ENCODE results near the gene WDR83.

DNA sequence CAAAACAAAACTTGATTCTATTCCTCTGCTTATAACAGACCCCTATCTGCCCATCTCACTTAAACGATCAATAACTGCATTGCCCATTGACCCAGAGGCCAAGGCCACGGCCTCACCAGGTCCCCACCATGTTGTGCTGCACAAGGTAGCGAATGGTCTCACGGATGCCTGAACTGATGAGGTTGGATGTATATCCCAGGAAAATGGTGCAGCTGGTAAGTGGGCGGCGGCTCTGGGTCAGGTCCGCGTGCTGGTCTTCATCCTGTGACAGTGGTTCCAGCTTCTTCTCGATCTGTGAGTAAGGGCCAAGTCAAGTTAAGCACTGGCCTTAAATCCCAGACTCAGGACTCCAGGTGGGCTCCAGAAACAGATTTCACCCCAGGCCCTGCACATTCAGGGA is 13.4 kb downstream of the WDR83 start:
- TF ChIP-seq, protein P1, sequence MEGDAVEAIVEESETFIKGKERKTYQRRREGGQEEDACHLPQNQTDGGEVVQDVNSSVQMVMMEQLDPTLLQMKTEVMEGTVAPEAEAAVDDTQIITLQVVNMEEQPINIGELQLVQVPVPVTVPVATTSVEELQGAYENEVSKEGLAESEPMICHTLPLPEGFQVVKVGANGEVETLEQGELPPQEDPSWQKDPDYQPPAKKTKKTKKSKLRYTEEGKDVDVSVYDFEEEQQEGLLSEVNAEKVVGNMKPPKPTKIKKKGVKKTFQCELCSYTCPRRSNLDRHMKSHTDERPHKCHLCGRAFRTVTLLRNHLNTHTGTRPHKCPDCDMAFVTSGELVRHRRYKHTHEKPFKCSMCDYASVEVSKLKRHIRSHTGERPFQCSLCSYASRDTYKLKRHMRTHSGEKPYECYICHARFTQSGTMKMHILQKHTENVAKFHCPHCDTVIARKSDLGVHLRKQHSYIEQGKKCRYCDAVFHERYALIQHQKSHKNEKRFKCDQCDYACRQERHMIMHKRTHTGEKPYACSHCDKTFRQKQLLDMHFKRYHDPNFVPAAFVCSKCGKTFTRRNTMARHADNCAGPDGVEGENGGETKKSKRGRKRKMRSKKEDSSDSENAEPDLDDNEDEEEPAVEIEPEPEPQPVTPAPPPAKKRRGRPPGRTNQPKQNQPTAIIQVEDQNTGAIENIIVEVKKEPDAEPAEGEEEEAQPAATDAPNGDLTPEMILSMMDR (IDR thresholded peaks at IDR 0.05): no peak
- no peak for TF ChIP-seq POLR2A (IDR thresholded peaks at IDR 0.05)

All from adrenal gland (tissue), 5 donors.